Type B pancreatic cell (in vitro differentiated cells): Measurements from ENCODE around the gene MICALL1. TPM values are rescaled to one million over a fixed set of nuclear protein-coding genes. Genes with fewer than 3 reads are reported as not detected.

Experiments
- DNase-seq: peaks from one replicate; pipeline ENCODE4 v3.0.0; 2021; ENCODE audit warnings: mixed read lengths; ENCODE audit not compliant: unreplicated experiment; ENCODE audit errors: extremely low spot score
- H3K27ac Mint-ChIP-seq: 2 replicates; pipeline ENCODE4 v1.8.0; 2021; ENCODE audit warnings: mild to moderate bottlenecking, mixed read lengths
- H3K27me3 Mint-ChIP-seq: 2 replicates; pipeline ENCODE4 v1.8.0; 2021; ENCODE audit warnings: mixed read lengths
- H3K36me3 Mint-ChIP-seq: 2 replicates; pipeline ENCODE4 v1.8.0; 2021; ENCODE audit warnings: mixed read lengths
- H3K4me1 Mint-ChIP-seq: one replicate; pipeline ENCODE4 v1.8.0; 2021; ENCODE audit warnings: mixed read lengths; ENCODE audit not compliant: unreplicated experiment
- H3K4me3 Mint-ChIP-seq: 2 replicates; pipeline ENCODE4 v1.8.0; 2021; ENCODE audit warnings: mild to moderate bottlenecking, mixed read lengths
- H3K9me3 Mint-ChIP-seq: 2 replicates; pipeline ENCODE4 v1.8.0; 2021; ENCODE audit warnings: mixed read lengths
- total RNA-seq: library from RNA; stranded (reverse); gene quantifications from 2 replicates; pipeline ENCODE4 v1.2.1, GENCODE V29; 2021; ENCODE audit warnings: low replicate concordance
- TF ChIP-seq, protein P1 (sequence below): fragments of 200-600 bp; sonication (generic); conservative IDR thresholded peaks from 2 replicates; pipeline ENCODE4 v1.5.0; 2021; ENCODE audit warnings: antibody characterized with exemption, mild to moderate bottlenecking

MICALL1 gene
- total RNA-seq, 1 donor from 2014 or later: 56.5 TPM

- TF ChIP-seq, protein P1, sequence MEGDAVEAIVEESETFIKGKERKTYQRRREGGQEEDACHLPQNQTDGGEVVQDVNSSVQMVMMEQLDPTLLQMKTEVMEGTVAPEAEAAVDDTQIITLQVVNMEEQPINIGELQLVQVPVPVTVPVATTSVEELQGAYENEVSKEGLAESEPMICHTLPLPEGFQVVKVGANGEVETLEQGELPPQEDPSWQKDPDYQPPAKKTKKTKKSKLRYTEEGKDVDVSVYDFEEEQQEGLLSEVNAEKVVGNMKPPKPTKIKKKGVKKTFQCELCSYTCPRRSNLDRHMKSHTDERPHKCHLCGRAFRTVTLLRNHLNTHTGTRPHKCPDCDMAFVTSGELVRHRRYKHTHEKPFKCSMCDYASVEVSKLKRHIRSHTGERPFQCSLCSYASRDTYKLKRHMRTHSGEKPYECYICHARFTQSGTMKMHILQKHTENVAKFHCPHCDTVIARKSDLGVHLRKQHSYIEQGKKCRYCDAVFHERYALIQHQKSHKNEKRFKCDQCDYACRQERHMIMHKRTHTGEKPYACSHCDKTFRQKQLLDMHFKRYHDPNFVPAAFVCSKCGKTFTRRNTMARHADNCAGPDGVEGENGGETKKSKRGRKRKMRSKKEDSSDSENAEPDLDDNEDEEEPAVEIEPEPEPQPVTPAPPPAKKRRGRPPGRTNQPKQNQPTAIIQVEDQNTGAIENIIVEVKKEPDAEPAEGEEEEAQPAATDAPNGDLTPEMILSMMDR: no peak
- no peak for DNase-seq
- Mint-ChIP-seq H3K27ac (no peak overlapping the region), H3K4me3 (no peak overlapping the region), H3K36me3 (peaks cover 3% of the 10 kb centered on the region), H3K27me3 (no peaks in the 10 kb centered on the region), H3K4me1 (peaks cover 5% of the 10 kb centered on the region), H3K9me3 (no peaks in the 10 kb centered on the region)
Measured at GRCh38 chr22:37916311-37916710, 10.2 kb downstream of the MICALL1 start.

DNA sequence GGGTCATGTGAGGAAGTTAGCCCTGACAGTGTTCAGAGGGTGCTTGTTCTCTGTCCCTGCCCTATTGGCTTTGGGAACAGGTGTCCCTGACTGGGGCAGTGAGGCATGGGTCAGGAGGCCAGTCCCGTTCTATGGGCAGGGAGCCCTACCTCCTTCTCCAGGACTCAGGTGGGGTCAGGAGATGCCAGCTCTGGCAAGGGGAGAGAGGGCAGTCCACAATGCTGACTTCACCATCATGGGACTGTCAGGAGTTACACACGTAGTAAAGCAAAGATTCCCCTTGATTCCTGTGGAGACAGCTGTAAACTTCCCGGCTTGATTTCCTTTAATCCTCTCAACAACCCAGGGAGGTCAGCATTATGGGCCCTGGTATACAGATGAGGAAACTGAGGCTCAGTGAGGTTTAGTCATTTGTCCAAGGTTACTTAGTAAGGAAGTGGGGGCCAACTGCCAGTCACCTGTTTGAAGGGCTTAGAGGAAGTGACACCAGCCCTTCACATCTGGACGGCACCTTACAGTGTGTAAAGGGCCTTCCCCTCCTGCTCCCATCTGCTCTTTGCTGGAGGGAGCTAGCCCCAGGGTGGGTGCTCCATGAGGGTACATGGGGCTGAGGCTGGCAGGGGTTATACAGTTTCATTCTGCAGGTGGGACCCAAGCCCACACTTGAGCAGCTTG is 11.9 kb downstream of the MICALL1 start:
- TF ChIP-seq, protein P1: no peak
- no peaks in the 10 kb centered on the region for H3K4me1 Mint-ChIP-seq
- no peaks in the 10 kb centered on the region for H3K27me3 Mint-ChIP-seq
- H3K27ac Mint-ChIP-seq: no peak overlapping the region
- H3K36me3 Mint-ChIP-seq: peaks cover 7% of the 10 kb centered on the region
- H3K4me3 Mint-ChIP-seq: no peak overlapping the region
- no peak for DNase-seq
- H3K9me3 Mint-ChIP-seq: no peaks in the 10 kb centered on the region

GRCh38 chr22:37918580-37919270 is 12.6 kb downstream of the MICALL1 start:
- no peaks in the 10 kb centered on the region for H3K27me3 Mint-ChIP-seq
- no peaks in the 10 kb centered on the region for H3K4me1 Mint-ChIP-seq
- TF ChIP-seq, protein P1: no peak
- no peak overlapping the region for H3K27ac Mint-ChIP-seq
- no peaks in the 10 kb centered on the region for H3K9me3 Mint-ChIP-seq
- H3K36me3 Mint-ChIP-seq: peaks cover 10% of the 10 kb centered on the region
- no peak overlapping the region for H3K4me3 Mint-ChIP-seq
- DNase-seq: no peak

DNA sequence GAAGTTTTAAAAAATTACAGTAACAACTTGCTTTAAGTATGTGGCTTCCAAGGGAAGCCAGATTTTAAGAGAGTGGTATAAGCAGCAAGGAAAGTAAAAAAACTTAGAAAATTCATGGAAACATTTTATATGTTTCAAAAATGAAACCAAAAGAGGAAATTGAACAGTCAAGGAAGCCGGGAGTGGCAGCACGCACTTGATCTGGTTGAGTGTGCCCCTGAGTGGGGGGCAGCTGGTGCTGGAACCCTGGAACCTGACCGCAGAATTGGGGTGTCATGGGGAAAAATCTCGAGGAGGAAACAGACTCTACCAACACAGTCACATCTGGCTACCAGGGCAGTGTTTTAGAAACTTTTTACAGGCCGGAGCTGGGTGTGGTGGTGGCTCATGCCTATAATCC is 14.0 kb downstream of the MICALL1 start:
- peak overlapping the region; percentile 60 for H3K27ac Mint-ChIP-seq

DNA sequence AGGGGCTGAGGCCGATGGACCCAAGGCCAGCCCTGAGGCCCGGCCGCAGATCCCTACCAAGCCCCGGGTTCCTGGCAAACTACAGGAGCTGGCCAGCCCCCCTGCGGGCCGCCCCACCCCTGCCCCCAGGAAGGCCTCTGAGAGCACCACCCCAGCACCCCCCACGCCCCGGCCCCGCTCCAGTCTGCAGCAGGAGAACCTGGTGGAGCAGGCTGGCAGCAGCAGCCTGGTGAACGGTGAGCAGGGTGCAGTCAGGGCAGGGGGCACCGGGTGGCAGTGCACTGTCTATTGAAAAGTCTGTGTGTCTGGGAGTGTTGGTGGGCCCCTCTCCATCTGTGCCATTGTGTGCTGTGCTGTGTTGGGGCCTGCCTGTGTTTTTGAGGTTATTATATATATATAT is 16.1 kb downstream of the MICALL1 start:
- Mint-ChIP-seq H3K36me3 (peaks cover 10% of the 10 kb centered on the region), H3K27me3 (no peaks in the 10 kb centered on the region)

More for the DNA sequence above, 14.0 kb downstream of the MICALL1 start:
- H3K4me1 Mint-ChIP-seq: no peaks in the 10 kb centered on the region
- TF ChIP-seq, protein P1: no peak
- no peaks in the 10 kb centered on the region for H3K9me3 Mint-ChIP-seq
- H3K4me3 Mint-ChIP-seq: no peak overlapping the region
- no peak for DNase-seq
- peaks cover 10% of the 10 kb centered on the region for H3K36me3 Mint-ChIP-seq
- no peaks in the 10 kb centered on the region for H3K27me3 Mint-ChIP-seq

More for the DNA sequence above, 16.1 kb downstream of the MICALL1 start:
- no peak overlapping the region for H3K4me3 Mint-ChIP-seq
- TF ChIP-seq, protein P1: no peak
- no peak for DNase-seq
- no peaks in the 10 kb centered on the region for H3K9me3 Mint-ChIP-seq
- H3K4me1 Mint-ChIP-seq: no peaks in the 10 kb centered on the region
- H3K27ac Mint-ChIP-seq: no peak overlapping the region
